Activated CD4-positive, CD25-positive, alpha-beta regulatory T cell treated with anti-CD3 and anti-CD28 coated beads, Interleukin-2, amount 50 U/mL, for 72 hours (primary cell): ENCODE data around the gene LRRC42.

ENCODE experiments used
- DNase-seq: peaks from one replicate; pipeline ENCODE4 v3.0.0; 2021

LRRC42 gene

GRCh38 chr1:53946252-53947171 is at the start of gene LRRC42:
Gene LRRC42 (plus strand): TSS chr1:53946350. CDS start chr1:53952000, 5,650 bp downstream.
- DNase-seq: no peak

- DNase-seq: no peak
Observed at GRCh38 chr1:53896635-53897229, 49.4 kb upstream of the LRRC42 start.

- DNase-seq: no peak
Observed at GRCh38 chr1:53899206-53899628, 46.9 kb upstream of the LRRC42 start.

- no peak for DNase-seq
Observed at GRCh38 chr1:53899708-53900107, 46.4 kb upstream of the LRRC42 start.

- no peak for DNase-seq
Observed at GRCh38 chr1:53902235-53903138, 43.7 kb upstream of the LRRC42 start.

GRCh38 chr1:53905509-53905908 is 40.6 kb upstream of the LRRC42 start:
- no peak for DNase-seq

- DNase-seq: no peak
Observed at GRCh38 chr1:53906121-53906520, 40.0 kb upstream of the LRRC42 start.

GRCh38 chr1:53909946-53910345 is 36.2 kb upstream of the LRRC42 start:
- no peak for DNase-seq

- DNase-seq: no peak
Observed at GRCh38 chr1:53911442-53911841, 34.7 kb upstream of the LRRC42 start.

- no peak for DNase-seq
Observed at GRCh38 chr1:53913352-53914033, 32.7 kb upstream of the LRRC42 start.

GRCh38 chr1:53918343-53918742 is 27.8 kb upstream of the LRRC42 start:
- no peak for DNase-seq

- no peak for DNase-seq
Observed at GRCh38 chr1:53919675-53920066, 26.5 kb upstream of the LRRC42 start.

GRCh38 chr1:53927376-53927881 is 18.7 kb upstream of the LRRC42 start:
- no peak for DNase-seq

- no peak for DNase-seq
Observed at GRCh38 chr1:53929246-53929960, 16.7 kb upstream of the LRRC42 start.

GRCh38 chr1:53930932-53931331 is 15.2 kb upstream of the LRRC42 start:
- no peak for DNase-seq

GRCh38 chr1:53931523-53931922 is 14.6 kb upstream of the LRRC42 start:
- DNase-seq: no peak

- DNase-seq: no peak
Observed at GRCh38 chr1:53934170-53934765, 11.9 kb upstream of the LRRC42 start.

- no peak for DNase-seq
Observed at GRCh38 chr1:53936430-53936829, 9.7 kb upstream of the LRRC42 start.

GRCh38 chr1:53938136-53938830 is 7.9 kb upstream of the LRRC42 start:
- DNase-seq: no peak

GRCh38 chr1:53942127-53942957 is 3.8 kb upstream of the LRRC42 start:
- DNase-seq: no peak
